Stimulated activated CD4-positive, alpha-beta T cell treated with anti-CD3 and anti-CD28 coated beads, Interleukin-12 subunit alpha, Interleukin-12 subunit beta, amount 100 ng/mL, for 4 hours (primary cell): ENCODE results near the gene PSAPL1.

Experiments
- DNase-seq: peaks from one replicate; pipeline ENCODE4 v3.0.0-alpha.2; 2020

Gene PSAPL1

DNA sequence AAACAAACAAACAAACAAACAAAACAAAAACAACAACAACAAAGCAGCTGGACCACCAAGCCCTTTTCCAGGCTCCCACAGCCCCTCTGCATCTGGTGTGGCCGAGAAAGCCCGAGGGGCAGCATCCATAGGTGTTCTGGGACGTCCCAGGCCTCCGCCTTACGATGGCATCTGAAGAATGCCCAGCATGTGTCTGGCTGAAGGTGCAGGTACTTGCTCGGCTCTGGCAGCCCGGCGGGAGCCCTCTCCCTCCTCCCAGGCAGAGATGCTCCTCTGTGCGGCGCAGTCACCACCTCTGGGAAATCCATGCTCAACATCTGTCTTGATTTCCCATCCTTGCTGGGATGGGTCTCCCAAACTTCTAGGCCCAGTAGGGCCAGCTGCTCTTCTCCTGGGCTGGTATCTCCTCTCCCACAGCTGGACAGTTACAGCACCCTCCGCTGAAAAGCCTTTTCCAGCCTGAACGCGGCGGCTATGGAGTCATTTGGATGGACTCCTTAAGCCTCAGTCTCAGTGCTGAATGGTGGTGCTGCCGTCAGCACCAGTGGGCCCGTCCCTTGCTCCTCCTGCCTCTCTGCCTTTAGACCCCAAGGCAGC lies 4.3 kb downstream of the PSAPL1 start:
- DNase-seq, result no peak

DNA sequence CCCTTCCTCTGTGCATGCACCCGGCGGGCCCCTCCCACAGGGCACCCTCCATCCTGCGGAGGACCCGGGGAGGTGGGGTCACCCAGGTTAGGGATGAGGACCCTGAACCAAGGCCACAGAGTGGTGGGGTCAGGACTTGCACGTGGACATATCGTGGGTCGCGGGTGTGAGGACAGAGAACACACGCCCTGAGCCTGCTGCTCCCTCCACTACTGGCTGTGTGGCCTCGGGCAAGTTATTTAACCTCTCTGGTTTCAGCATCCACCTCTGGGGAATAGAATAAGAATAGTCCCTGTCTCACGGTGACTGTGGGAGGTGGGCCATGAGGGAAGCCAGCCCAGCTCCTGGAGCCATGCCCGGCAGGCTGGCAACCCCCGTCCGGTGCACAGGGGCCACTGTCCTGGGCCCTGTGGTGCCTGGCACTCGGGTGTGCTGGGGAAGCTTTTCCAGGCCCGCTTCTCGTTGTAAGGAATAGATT lies 5.1 kb downstream of the PSAPL1 start:
- DNase-seq, result no peak

DNA sequence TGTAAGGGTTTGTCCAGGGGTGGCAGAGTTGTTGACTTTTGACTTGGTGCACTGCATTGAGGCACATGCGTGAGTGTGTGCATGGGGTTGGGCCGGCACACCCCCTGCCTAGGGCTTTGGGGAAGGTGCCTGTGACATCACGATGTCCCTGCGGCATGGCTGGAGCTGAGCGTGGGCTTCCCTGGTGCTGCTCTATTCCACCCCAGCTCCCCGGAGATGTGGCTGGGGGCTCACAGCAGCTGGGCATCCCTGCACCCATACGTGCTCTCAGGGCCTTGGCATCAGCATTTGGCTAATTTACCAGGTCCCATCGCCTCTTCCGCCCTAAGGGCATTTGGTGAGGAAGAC lies 5.7 kb downstream of the PSAPL1 start:
- no peak for DNase-seq

DNA sequence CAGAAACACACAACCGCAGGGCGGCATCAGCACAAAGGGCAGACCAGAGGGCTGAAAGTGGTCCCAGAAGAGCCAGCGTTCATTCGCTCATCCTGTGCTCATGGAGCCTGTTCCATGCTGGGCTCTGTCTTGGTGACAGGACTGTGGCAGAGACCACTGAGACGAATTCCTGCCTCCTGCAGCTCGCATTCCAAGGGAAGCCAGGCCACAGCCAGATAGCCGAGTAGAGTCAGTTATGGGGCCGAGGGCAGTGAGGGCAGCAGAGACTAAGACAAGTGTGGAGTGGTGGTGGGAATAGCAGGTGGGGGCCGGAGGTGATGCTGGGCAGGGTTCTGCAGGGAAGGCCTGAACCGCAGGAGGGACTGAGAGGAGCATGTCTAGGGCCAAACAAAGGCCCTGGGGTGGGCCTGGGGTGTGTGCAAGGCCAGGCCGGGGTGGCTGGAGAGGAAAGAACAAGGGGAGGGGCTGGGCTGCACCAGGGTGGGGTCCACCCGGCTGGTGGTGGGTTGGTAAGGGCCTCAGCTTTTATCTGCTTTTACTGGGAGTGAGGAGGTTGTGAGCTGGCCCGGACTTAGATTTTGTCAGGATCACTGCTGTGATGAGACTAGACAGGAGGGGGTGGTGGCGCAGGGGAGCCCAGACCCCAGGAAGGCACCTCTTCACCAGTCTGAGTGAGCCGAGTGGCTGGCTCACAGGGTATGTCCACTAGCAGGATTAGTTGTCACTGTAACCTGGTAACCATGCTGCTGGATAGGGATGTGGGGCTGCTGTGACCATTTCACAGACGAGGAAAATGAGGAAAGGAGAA lies 6.3 kb downstream of the PSAPL1 start:
- DNase-seq, result no peak

DNA sequence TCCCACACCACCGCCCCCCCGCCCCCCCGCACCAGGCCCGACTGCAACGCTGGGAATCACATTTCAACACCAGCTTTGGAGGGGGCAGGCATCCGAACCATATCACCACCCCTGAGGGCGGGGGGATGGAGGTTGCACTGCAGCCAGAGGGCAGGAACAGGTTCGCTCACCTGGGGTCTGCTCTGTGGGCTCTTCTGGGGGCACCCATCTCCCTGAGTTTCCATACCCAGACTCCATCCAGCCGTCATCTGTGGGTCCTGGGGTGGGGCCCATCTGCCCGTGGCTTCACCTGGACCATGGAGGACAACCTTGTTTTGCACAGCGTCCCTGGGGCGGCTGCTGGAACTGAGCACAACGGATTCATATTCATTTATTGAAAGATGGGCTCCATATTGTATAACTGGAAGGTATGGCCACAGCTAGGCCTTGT lies 6.9 kb downstream of the PSAPL1 start:
- DNase-seq, result no peak

DNA sequence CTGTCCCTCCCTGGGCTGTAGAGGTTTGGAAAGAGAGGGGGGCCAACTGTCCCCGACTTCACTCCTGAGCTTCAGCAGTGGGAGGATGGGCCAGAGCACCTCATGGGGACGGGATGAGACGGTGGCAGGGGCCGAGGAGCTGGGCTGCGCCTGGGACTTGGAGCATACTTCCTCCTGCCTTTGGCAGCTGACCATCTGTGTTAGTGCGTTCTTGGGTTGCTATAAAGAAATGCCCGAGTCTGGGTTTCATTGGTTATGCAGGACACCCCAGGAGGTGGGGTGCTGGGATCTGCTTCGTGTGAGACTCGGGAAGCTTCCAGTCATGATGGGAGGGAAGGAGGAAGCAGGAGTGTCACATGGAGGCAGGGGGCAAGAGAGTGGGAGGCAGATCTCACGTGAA lies 7.4 kb downstream of the PSAPL1 start:
- DNase-seq, result no peak

DNA sequence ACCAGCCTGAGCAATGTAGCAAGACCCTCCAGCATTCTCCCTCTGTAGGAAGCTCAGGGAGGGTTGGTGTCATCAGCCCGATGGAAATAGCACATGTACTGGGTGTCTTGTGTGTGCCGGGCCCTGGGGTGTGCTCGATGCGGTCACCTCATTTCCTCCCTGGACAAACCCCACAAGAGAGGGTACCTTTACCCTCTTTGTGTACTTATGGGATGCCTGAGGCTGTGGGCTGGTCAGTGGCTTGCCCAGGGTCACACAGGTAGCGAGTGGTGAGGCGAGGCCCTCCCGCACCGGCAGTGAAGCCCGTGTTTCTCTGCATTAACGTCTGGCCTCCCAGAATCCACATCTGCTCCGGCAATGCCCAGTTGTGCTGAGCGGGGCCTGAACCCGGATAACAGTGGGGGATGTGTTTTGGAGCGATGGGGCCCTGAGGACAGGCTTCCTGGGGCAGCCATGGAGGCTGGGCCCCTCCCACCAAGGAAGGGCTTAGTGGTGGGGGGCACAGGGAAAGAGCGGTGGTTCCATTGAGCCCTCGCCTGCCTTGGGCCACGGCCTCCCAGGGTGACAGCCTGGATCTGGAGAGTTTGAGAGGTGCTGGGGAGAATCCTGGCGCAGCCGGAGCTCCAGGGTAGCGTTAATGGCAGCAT lies 8.1 kb downstream of the PSAPL1 start:
- no peak for DNase-seq

DNA sequence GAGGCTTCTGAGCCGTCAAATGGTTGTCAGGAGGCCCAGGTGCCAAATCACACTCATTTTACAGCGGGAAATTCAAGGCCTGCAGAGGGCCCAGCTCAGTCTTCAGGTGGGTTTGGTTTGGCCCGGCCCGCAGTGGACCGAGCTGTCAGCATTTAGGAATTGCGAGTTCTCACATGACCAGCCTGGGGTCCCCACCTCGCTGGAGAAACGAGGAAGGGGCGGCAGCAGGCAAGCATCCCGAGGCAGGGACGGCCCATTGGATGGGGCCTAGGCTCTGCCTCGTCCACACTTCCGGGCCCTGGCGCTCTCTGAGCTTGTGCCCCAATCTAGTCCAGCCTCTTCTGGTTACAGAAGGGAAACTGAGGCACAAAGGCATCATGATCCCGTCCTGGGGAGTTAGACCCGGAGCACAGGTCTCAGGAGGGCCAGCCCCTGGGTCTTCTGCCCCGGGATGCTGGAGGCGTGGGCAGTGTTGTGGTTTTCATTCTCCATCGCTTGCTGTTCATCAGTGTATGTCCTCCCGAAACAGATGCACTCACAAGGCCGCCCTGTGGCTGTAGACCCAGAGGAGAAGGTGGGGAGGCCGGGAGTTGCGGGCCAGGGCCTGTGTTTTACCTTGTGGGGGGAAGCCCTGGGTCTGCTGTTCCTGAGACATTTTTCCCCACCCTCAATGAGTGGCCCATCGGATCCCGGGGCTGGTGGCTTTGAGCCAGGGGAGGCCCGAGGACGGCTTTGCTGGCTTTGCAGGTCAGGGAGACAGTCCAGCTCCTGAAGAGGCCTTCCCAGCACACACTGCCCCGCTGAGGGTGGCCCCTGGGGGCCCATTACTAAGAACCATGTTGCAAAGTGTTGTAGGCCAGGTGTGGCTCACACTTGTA lies 8.9 kb downstream of the PSAPL1 start:
- no peak for DNase-seq

DNA sequence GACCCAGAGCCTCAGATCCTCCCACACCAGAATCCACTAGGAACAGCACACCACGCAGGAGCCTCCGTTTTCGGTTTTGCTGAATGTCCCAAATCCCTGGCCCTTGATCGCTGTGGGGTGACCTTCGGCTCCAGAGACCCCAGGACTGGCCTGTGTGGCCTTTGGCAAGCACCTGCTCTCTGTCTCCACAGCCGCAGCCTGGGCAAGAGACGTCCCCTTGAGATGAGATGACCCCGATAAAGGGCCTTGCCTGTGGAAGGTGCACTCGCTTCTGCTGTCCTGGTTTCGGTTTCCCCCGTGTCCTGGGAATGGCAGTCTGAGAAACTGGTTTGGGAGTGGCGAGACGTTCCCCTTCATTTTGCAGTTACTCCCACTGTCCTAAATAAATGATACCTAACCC lies 9.6 kb downstream of the PSAPL1 start:
- DNase-seq, result no peak

DNA sequence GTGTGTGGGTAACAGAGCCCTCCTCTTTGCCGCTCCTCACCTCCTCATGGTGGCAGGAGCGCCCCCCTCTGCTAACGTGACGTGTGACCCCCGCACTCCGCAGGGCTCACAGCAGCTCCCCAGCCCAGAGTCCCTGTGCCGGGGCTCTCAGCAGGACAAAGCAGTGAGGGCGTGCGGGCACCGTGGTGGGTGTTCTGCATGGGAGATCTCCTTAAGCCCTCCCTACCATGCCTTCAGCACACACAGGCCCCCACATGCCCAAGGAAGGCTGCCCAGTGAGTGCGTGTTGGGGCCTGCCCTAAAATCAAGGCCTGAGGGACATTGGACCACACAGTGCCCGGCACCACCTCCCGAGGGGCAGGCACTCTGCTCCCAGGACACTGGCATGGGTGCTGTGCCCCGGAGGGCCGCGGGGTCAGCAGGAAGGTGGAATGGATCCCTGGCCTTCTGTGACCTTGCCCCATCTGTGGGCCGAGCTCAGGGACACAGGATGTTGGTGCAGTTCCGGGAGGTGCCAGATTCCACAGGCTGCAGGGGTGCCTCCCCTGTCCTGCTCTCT lies 10.1 kb downstream of the PSAPL1 start:
- no peak for DNase-seq

DNA sequence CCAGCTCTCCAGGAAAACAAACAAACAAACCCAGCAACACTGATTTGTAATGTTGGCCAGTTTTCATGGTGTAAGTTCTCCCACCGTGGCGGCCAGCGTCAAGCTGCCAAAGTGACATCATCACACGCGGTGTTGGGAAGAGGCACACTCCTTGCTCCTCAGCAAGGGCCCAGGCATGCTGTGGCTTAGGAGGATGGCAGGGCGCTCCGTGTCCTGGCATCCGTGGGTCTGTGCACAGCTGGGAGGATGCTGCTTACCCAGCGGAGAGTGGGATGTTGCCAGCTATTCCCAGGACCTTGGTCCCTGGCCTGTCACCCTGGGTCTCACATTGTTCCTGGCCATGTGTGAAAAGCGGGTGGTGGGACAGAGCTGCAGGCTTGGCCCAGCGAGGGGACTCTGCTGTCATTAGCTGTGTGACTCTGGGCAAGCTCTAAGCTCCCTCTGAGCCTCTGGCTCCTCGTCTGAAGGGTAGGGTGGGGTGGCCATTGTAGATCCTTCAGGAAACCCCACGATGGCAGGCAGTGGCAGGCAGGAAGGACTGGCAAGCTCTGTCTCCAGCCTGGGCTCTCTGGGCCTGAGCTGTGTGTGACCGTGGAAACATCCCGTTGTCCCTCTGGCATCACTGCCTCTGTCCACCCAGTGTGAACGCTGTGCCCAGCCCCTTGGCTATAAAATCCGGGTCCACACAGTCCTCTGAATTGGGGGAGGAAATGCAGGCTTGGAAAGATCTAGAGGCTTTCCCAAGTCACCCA lies 10.8 kb downstream of the PSAPL1 start:
- DNase-seq, result no peak

DNA sequence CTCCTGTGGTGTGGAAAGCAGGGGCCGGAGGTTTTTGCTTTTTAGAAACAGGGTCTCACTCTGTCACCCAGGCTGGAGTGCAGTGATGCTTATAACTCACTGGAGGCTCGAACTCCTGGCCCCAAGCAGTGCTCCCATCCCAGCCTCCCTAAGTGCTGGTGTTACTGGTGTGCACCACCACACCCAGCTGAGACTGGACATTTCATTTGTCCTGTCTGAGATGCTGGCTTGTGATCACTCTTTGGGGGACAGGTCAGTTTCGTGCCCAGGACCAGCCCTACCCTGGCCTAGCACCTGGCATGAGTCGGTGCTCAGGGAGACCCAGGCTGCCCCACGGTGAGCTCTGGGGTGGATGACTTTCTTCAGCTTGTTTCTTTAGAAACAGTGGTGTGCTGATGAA lies 11.3 kb downstream of the PSAPL1 start:
- no peak for DNase-seq

DNA sequence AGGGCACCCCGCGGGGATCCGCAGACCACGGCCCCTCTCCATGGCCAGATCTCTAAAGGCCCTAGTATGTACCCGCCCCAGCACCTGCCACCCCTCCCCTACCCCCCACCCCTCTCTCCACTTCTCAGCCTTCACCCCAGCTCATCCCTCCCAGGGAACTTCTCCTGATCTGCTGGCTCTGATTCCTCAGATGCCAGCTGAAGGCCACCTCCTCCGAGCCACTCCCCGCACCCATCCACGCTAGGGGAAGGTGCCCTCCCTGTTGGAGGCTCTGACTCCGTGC lies 11.9 kb downstream of the PSAPL1 start:
- DNase-seq, result no peak

DNA sequence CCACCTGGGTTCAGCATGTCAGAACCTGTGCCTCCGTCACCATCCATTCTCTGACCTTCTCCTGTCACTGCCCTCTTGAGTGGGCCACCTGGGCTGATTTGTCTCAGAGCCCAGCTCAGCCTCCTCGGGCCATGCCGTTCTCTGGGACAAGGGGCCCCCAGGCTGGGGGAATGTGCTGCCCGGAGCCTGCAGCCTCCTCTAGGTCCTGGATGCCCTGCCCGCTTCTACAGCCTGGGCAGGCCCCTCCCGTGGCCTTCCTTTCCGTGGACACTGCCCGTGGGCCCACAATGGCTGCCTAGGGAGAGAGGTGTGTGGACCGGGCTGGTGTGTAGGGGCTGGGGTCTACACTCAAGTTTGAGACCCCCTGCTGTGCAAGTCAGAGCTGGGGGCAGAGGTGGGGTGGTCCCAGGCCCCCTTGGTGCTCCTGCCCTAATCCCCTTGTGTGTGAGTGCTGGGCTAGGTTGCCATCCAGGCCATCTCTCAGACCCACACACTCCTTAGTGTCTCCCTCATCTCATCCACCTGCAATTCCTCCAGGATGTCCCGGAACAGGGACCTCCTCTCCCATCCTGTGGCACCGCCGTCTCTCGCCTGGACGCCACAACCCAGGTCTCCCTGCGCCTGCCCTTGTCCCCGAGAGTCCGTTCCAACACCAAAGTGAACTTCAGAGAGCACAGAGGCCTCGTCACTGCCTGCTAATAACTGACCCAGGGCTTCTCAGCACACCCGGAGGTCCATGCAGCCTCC lies 12.4 kb downstream of the PSAPL1 start:
- no peak for DNase-seq

DNA sequence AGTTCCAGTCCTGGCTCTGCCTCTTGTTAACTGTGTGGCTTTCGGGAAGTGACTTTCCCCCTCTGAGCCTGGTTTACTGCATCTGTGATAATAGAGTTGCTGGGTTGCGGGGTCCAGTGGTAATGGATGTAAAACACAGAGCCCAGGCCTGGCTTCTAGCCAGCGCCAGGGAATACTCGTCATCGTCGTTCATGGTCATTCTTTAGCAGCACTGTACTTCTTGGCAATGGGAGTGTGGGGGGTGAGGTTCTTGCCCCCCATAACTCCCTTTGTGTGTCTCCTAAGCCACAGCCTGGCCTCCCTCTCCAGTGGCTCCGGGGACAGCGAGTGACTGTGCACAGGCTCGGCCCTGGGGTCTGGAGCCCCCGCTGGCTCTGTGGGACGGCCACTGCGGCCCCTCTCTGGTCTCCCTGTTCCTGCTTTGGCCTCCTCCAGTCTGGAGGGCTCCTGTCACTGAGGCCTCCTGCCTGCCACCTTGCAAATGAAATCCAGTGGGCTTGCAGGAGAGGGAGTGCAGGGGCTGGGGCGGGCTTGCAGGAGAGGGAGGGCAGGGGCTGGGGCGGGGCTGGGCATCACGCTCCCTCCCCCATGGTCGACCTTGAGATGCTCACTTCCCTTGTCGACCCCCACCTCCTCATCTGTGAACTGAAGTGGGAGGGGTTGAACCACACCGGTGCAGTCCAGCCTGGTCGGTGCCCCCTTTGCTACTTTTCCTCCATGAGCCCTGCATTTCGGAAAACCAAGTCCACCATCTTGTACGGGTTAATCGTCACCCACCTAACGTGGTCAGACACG lies 13.2 kb downstream of the PSAPL1 start:
- DNase-seq, result no peak

DNA sequence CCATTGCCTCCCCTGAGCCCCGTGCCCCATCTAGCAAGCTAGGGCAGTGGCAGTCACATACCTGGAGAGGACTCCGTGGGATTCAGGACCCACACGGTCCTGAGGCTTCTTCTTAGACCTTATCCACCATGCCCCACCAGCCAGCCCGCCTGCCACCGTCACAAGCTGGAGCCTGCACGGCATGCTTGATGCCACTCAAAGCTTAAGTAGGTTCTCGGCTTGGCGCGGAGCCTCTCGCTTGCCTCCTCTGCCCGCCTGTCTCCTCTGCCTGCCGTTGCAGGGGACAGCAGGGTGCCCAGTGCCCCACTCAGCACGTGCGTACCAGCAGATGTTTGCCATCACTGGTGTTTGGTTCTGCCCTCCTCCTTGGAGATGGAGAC lies 14.1 kb downstream of the PSAPL1 start:
- no peak for DNase-seq

DNA sequence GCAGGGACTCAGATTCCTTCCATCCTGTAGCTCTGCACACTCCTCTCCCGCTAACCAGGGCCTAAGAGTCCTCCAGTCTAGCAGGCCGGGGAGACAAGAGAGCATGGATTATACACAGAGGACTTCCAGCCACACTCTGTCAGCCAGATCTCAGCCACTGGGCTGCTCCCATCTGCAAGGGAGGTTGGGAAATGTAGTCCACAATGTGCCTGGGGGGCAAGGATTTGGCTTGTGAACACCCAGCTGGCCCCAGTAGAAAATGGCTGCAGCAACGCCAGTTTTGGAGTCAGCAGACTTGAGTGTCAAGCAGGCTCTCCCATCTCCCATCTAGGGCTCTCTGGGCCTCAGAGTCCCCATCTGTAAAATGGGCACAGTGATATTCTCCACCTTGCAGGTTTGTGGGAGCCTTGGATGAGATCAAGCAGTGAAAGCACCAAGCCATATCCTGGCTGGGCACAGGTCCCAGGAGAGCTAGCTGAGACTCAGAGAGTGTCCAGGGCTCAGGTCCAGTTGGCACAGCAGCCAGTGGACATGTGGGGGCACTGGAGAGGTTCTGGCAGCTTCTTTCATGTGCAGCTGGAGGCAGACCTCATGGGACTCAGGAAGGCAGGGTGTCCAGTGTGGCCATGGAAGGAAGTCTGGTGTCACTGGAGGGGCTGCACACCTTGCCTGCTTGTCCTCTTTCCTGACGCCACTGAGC lies 14.6 kb downstream of the PSAPL1 start:
- DNase-seq, result no peak

DNA sequence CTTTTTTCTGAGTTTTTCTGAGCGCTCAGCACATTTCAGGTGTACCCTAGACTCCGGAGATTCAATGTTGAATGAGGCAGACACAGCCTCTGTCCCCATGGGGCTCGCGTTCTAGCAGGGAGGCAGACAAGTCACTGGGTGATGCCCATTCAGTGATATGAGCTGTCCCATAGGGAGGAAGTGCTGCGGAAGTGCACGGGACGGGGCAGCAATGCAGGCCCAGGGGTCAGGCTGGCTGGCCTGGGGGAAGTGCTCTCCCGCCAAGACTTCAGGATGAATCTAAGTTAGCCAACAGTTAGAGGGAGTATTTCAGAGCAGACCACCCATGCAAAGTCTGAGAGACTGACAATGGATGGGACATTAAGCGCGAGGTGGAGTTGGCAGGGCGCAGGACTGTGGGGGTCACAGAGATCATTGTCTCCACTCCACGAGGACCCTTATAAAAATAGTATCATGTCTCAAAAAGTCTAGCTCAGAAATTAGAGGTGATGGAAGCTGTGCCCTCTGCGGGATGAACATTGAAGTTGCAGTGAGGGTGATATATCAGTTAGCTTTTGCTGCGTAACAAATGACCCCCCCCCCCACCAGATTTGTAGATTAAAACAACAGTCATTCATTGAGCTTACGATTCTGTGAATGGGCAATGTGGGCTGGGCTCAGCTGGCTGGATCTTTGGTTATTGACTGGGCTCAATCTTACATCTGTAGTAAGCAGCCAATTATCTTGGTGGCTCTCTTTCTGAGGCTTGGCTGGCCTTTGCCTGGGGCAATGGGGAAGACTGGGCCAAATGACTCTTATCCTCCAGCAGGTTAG lies 16.4 kb downstream of the PSAPL1 start:
- no peak for DNase-seq

DNA sequence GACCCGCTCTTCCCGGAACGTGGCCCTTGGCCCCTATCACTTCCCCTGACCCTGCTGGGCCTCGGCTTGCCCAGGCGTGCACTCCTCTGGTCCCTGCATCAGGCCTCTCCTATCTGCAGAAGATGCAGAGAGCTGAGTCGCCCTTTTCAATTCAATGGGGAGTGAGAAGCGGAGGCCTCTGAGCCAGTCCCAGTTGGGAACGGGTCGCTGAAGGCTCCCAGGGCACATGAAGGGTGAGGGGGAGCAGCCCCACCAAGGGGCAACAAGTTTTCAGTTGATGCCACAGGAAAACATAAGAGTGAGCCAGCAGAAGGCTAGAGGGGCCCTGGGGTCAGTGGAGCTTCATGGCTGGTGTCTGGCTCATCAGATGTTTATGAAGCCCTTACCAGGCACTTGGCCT lies 17.1 kb downstream of the PSAPL1 start:
- no peak for DNase-seq
